UCSD-AML1 (cell line): Measurements from ENCODE around the gene RAB40B.
A peak's percentile ranks its signal among the peaks of the same experiment; 100 is the strongest.

Source experiments
- DNase-seq: peaks from one replicate; lab custom pipeline; 2025; ENCODE audit not compliant: unreplicated experiment; lab: John Stamatoyannopoulos, UW

RAB40B gene

GRCh38 chr17:82653651-82654528 lies 44.6 kb downstream of the RAB40B start:
- DNase-seq, result no peak

GRCh38 chr17:82650723-82651122 lies 47.8 kb downstream of the RAB40B start:
- no peak for DNase-seq

- no peak for DNase-seq
These were observed 48.8 kb downstream of the RAB40B start for GRCh38 chr17:82649501-82650261.

- no peak for DNase-seq
These were observed 49.7 kb downstream of the RAB40B start for GRCh38 chr17:82648742-82649331.

- peak; percentile 98 for DNase-seq
These were observed 50.3 kb downstream of the RAB40B start, which contains the start of gene WDR45B for GRCh38 chr17:82648165-82648668. Gene WDR45B (minus strand): TSS chr17:82648444. CDS start chr17:82648340, 104 bp downstream.

- DNase-seq, result peak; percentile 45
These were observed 50.8 kb downstream of the RAB40B start for GRCh38 chr17:82647593-82648164.

- DNase-seq, result no peak
These were observed 53.0 kb downstream of the RAB40B start for GRCh38 chr17:82645516-82645915.

GRCh38 chr17:82644148-82644547 lies 54.4 kb downstream of the RAB40B start:
- no peak for DNase-seq

- DNase-seq, result no peak
These were observed 56.5 kb downstream of the RAB40B start for GRCh38 chr17:82642022-82642421.

GRCh38 chr17:82640036-82640435 lies 58.5 kb downstream of the RAB40B start:
- peak; percentile 36 for DNase-seq

- DNase-seq, result no peak
These were observed 58.9 kb downstream of the RAB40B start for GRCh38 chr17:82639628-82640027.

GRCh38 chr17:82638183-82638773 lies 60.2 kb downstream of the RAB40B start:
- DNase-seq, result no peak

GRCh38 chr17:82636626-82637598 lies 61.6 kb downstream of the RAB40B start:
- no peak for DNase-seq

- DNase-seq, result no peak
These were observed 65.2 kb downstream of the RAB40B start for GRCh38 chr17:82633343-82633742.

GRCh38 chr17:82632451-82632850 lies 66.0 kb downstream of the RAB40B start:
- DNase-seq, result no peak

- no peak for DNase-seq
These were observed 67.0 kb downstream of the RAB40B start for GRCh38 chr17:82631544-82631943.

- no peak for DNase-seq
These were observed 68.3 kb downstream of the RAB40B start for GRCh38 chr17:82630212-82630611.

- no peak for DNase-seq
These were observed 68.8 kb downstream of the RAB40B start for GRCh38 chr17:82629748-82630147.

GRCh38 chr17:82627405-82627804 lies 71.1 kb downstream of the RAB40B start:
- DNase-seq, result no peak

GRCh38 chr17:82623707-82624106 lies 74.8 kb downstream of the RAB40B start:
- DNase-seq, result no peak
